Ovary (tissue), 3 donors: ENCODE results near the gene TBC1D5.

Experiments
- POLR2A ChIP-seq: fragments of 450-650 bp; IDR thresholded peaks from one replicate; pipeline ENCODE4 v1.6.1; 2017; ENCODE audit warnings: antibody characterized with exemption, mild to moderate bottlenecking, moderate library complexity
- TF ChIP-seq, protein P1 (sequence below), 3 donors: fragments of 450-650 bp in 2 of 3; fragments of 200-600 bp in 1 of 3; IDR thresholded peaks; one replicate each; pipeline versions ENCODE4 v1.5.1 to v1.8.0; 2016 to 2022; ENCODE audit warnings: antibody characterized with exemption in 3 of 3, mild to moderate bottlenecking in 1 of 3
- donor health status: DM: no; HTN: no; CAD: no.

DNA sequence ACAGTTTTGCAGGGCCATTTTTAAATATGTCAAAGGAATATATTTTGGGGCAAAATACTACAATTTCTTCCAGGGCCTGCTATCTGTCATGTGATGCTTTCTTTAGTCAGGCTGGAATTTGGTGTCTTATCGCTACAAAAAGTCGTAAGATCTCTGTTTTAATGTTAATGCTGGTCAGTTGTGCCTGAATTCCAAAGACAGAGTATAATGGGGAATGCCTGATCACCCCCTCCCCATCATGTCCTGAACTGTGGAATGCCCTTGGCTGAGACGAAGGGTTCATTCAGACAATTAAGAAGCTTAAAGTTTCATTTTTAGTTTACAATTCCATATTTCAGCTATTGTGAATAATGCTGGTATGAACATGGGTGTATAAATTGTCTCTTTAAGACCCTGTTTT, 203.0 kb downstream of the TBC1D5 start:
- TF ChIP-seq, protein P1, sequence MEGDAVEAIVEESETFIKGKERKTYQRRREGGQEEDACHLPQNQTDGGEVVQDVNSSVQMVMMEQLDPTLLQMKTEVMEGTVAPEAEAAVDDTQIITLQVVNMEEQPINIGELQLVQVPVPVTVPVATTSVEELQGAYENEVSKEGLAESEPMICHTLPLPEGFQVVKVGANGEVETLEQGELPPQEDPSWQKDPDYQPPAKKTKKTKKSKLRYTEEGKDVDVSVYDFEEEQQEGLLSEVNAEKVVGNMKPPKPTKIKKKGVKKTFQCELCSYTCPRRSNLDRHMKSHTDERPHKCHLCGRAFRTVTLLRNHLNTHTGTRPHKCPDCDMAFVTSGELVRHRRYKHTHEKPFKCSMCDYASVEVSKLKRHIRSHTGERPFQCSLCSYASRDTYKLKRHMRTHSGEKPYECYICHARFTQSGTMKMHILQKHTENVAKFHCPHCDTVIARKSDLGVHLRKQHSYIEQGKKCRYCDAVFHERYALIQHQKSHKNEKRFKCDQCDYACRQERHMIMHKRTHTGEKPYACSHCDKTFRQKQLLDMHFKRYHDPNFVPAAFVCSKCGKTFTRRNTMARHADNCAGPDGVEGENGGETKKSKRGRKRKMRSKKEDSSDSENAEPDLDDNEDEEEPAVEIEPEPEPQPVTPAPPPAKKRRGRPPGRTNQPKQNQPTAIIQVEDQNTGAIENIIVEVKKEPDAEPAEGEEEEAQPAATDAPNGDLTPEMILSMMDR (IDR thresholded peaks at IDR 0.05), result no peak
- TF ChIP-seq POLR2A, result no peak
